Prostate gland (tissue), 2 donors: ENCODE data around the gene RIMKLA. TPM values are rescaled to one million over a fixed set of nuclear protein-coding genes. Genes with fewer than 3 reads are reported as not detected.

Source experiments
- DNase-seq: peaks from one replicate; pipeline ENCODE4 v3.0.0-alpha.2; 2019; ENCODE audit warnings: low spot score
- H3K27ac ChIP-seq, 2 donors: fragments of 200-600 bp; sonication (generic); 2 replicates each; pipeline ENCODE4 v1.5.1; 2017 to 2019
- H3K27me3 ChIP-seq: fragments of 200-600 bp; sonication (generic); replicated peaks from 2 replicates; pipeline ENCODE4 v1.5.1; 2019; ENCODE audit not compliant: insufficient read depth
- H3K36me3 ChIP-seq, 2 donors: fragments of 200-600 bp; sonication (generic); 1 replicate in 1 of 2; 2 replicates in 1 of 2; pipeline versions ENCODE4 v1.5.1 to v1.8.1; 2017 to 2019
- H3K4me1 ChIP-seq: fragments of 200-600 bp; sonication (generic); replicated peaks from 2 replicates; pipeline ENCODE4 v1.5.1; 2019
- H3K4me3 ChIP-seq, 2 donors: fragments of 200-600 bp; sonication (generic); 2 replicates each; pipeline ENCODE4 v1.5.1; 2017 to 2019
- H3K9me3 ChIP-seq: fragments of 200-600 bp; sonication (generic); 2 replicates; pipeline ENCODE4 v1.5.1; 2017
- CTCF ChIP-seq, 4 experiments: fragments of 200-600 bp in 2 of 4; fragments of 450-650 bp in 2 of 4; sonication (generic) in 2 of 4; IDR thresholded peaks; 1 replicate in 3 of 4; 2 replicates in 1 of 4; pipeline ENCODE4 v1.5.1; 2016 to 2019; ENCODE audit warnings: antibody characterized with exemption in 4 of 4, mild to moderate bottlenecking in 2 of 4, moderate library complexity in 2 of 4
- POLR2A ChIP-seq: fragments of 450-650 bp; IDR thresholded peaks from one replicate; pipeline ENCODE4 v1.6.1; 2016; ENCODE audit warnings: antibody characterized with exemption, mild to moderate bottlenecking
- POLR2AphosphoS5 ChIP-seq: sonication (generic); formaldehyde crosslinking; IDR thresholded peaks from one replicate; pipeline ENCODE4 v1.6.1; 2017; ENCODE audit warnings: antibody characterized with exemption
- WGBS: methylation state at CpG from one replicate; pipeline ENCODE4 v1.1.5; 2018; 5-methylcytosine and 5-hydroxymethylcytosine counted together
- intact Hi-C: fragments of 100-400 bp; cut with DNase I; formaldehyde crosslinking; loops from one replicate; pipeline ENCODE4 v1.14.2; 2022
- total RNA-seq, 2 donors: library from RNA; depleted of rRNA; stranded (reverse); fragments of >200 nt; gene quantifications; one replicate each; pipeline ENCODE4 v1.1.0, GENCODE V29; 2016

RIMKLA gene
- total RNA-seq, 2 donors from 2014 or later = 1.4 to 2.3 TPM

GRCh38 chr1:42343049-42343448 is 37.5 kb upstream of the RIMKLA start:
- H3K36me3 ChIP-seq = no peaks in the 10 kb centered on the region
- WGBS = 83% methylated on average over 5 of the region's 5 CpGs
- DNase-seq = no peak
- H3K9me3 ChIP-seq = no peaks in the 10 kb centered on the region
- no peak overlapping the region for H3K27ac ChIP-seq
- no peaks in the 10 kb centered on the region for H3K4me1 ChIP-seq
- no peaks in the 10 kb centered on the region for H3K27me3 ChIP-seq
- H3K4me3 ChIP-seq = no peak overlapping the region
- intact Hi-C loops = no loop called here
- TF ChIP-seq CTCF (IDR thresholded peaks at IDR 0.05) = no peak
- TF ChIP-seq POLR2A = no peak
- TF ChIP-seq POLR2AphosphoS5 = no peak

GRCh38 chr1:42348498-42348897 is 32.1 kb upstream of the RIMKLA start:
- Histone ChIP-seq H3K36me3 (no peaks in the 10 kb centered on the region), H3K9me3 (no peaks in the 10 kb centered on the region), H3K4me1 (no peaks in the 10 kb centered on the region), H3K27ac (no peak overlapping the region), H3K27me3 (no peaks in the 10 kb centered on the region), H3K4me3 (no peak overlapping the region)
- intact Hi-C loops = no loop called here
- DNase-seq = no peak
- TF ChIP-seq POLR2AphosphoS5 (no peak), CTCF (IDR thresholded peaks at IDR 0.05) (no peak)

- WGBS = 0% methylated on average over 1 of the region's 1 CpG
These were observed 30.5 kb upstream of the RIMKLA start for GRCh38 chr1:42350086-42350485.

GRCh38 chr1:42358791-42359190 is 21.8 kb upstream of the RIMKLA start:
- 96% methylated on average over 3 of the region's 3 CpGs for WGBS
- no peaks in the 10 kb centered on the region for H3K9me3 ChIP-seq
- H3K4me3 ChIP-seq = no peak overlapping the region
- no peaks in the 10 kb centered on the region for H3K4me1 ChIP-seq
- no peaks in the 10 kb centered on the region for H3K36me3 ChIP-seq
- intact Hi-C loops = no loop called here
- TF ChIP-seq CTCF (IDR thresholded peaks at IDR 0.05) = no peak
- no peak for TF ChIP-seq POLR2AphosphoS5
- no peak for TF ChIP-seq POLR2A
- DNase-seq = no peak
- no peaks in the 10 kb centered on the region for H3K27me3 ChIP-seq
- H3K27ac ChIP-seq = no peak overlapping the region

More at GRCh38 chr1:42350086-42350485, 30.5 kb upstream of the RIMKLA start:
- Histone ChIP-seq H3K36me3 (no peaks in the 10 kb centered on the region), H3K27me3 (no peaks in the 10 kb centered on the region), H3K4me3 (no peak overlapping the region), H3K4me1 (no peaks in the 10 kb centered on the region), H3K27ac (no peak overlapping the region), H3K9me3 (no peaks in the 10 kb centered on the region)
- no peak for DNase-seq
- intact Hi-C loops = no loop called here
- TF ChIP-seq POLR2A (no peak), POLR2AphosphoS5 (no peak), CTCF (IDR thresholded peaks at IDR 0.05) (no peak)

- H3K4me3 ChIP-seq = no peak overlapping the region
- WGBS = 17% methylated on average over 1 of the region's 1 CpG
- no peaks in the 10 kb centered on the region for H3K4me1 ChIP-seq
- H3K36me3 ChIP-seq = no peaks in the 10 kb centered on the region
- intact Hi-C loops = no loop called here
- TF ChIP-seq POLR2AphosphoS5 (no peak), POLR2A (no peak), CTCF (IDR thresholded peaks at IDR 0.05) (no peak)
- no peaks in the 10 kb centered on the region for H3K9me3 ChIP-seq
- no peak for DNase-seq
- no peak overlapping the region for H3K27ac ChIP-seq
- no peaks in the 10 kb centered on the region for H3K27me3 ChIP-seq
These were observed 21.1 kb upstream of the RIMKLA start for GRCh38 chr1:42359466-42359865.
